ENCODE results near the gene MMP11.

DNA sequence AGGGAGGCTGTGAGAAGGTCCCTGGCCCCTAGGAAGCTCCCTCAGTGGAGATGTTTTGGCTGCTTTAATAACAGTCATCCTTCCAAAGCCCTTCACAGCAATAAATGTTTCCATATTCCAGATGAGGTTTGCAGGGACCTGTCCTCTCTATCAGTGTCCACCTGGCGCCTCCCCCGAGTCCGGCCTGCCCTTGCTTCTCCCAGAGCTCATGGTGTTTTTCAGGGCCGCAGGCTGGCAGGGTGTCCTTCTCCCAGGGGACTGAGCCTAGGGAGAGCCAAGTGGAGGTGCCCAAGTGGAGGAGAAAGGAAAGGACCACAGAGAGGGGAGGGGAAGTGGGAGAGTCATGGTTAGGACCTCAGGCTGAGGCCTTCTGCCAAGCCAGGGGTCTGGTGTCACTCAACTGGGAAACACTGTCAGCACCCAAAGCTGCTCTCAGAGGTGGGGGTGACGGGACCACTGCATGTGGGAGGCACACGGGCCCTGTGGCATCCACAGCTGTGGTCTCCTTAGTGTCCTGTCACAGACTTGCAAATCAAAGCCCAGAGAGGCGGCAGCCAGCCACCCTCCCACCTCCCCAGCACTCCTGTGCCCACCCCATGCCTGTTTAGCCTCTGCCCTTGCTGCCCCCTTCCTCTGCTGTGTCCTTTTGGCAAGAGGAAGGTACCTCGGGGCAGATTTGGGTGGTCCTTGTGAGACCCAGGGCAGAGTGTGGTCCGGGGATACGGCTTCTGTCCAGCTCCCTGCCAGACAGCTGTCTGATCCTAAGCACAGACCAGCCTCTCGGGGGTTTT is 59.8 kb downstream of the MMP11 start:
- TF ChIP-seq, protein P1, sequence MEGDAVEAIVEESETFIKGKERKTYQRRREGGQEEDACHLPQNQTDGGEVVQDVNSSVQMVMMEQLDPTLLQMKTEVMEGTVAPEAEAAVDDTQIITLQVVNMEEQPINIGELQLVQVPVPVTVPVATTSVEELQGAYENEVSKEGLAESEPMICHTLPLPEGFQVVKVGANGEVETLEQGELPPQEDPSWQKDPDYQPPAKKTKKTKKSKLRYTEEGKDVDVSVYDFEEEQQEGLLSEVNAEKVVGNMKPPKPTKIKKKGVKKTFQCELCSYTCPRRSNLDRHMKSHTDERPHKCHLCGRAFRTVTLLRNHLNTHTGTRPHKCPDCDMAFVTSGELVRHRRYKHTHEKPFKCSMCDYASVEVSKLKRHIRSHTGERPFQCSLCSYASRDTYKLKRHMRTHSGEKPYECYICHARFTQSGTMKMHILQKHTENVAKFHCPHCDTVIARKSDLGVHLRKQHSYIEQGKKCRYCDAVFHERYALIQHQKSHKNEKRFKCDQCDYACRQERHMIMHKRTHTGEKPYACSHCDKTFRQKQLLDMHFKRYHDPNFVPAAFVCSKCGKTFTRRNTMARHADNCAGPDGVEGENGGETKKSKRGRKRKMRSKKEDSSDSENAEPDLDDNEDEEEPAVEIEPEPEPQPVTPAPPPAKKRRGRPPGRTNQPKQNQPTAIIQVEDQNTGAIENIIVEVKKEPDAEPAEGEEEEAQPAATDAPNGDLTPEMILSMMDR (IDR thresholded peaks at IDR 0.05): no peak
- no peak for TF ChIP-seq ZFX (IDR thresholded peaks at IDR 0.05; ENCODE audit: borderline replicate concordance)
